GM12878 (cell line): ENCODE data around the gene MYH7. TPM values are rescaled to one million over a fixed set of nuclear protein-coding genes. Genes with fewer than 3 reads are reported as not detected.
"Not testable (repeated sequence)": the region's sequence is repeated elsewhere in the genome, so short reads cannot be mapped to it uniquely, and the experiment has no call there.

ENCODE experiments used
- ATAC-seq: fragments of 200-7000 bp; cut with Tn5 transposase; 3 replicates; pipeline ENCODE4 v1.9.1; 2020; ENCODE audit warnings: mild to moderate bottlenecking, moderate library complexity
- BruUV-seq: library from RNA; stranded (reverse); fragments of 400-500 nt; replicated peaks from 2 replicates; lab custom pipeline; 2021; lab: Mats Ljungman, UMichigan
- CTCF ChIA-PET: fragments of 300-600 bp; sonication (Branson Sonifier 250); formaldehyde crosslinking; extraction: SDS; loops from one replicate; lab custom pipeline; 2021; ENCODE audit warnings: inconsistent platforms; lab: Yijun Ruan, JAX
- POLR2A ChIA-PET: fragments of 350-600 bp; formaldehyde crosslinking; extraction: SDS; loops from one replicate; lab custom pipeline; 2021; ENCODE audit warnings: inconsistent platforms; lab: Charles Lee
- RAD21 ChIA-PET: fragments of 300-600 bp; sonication (Branson Sonifier 250); formaldehyde crosslinking; loops from one replicate; lab custom pipeline; 2023; ENCODE audit warnings: antibody characterized with exemption; ENCODE audit not compliant: unreplicated experiment; lab: Charles Lee
- SMC1A ChIA-PET: fragments of 300-600 bp; sonication (Branson Sonifier 250); formaldehyde crosslinking; loops from one replicate; lab custom pipeline; 2023; ENCODE audit not compliant: unreplicated experiment, uncharacterized antibody; lab: Charles Lee
- DNase-seq: peaks from one replicate; pipeline ENCODE4 v3.0.0-alpha.2; 2011; ENCODE audit warnings: low read depth, low spot score
- FAIRE-seq: peaks from 3 replicates; lab custom pipeline; 2011; peaks lifted over from hg19 to GRCh38; lab: Jason Lieb, UNC
- H2AFZ ChIP-seq: 2 replicates; pipeline ENCODE4 v1.6.0; 2011; ENCODE audit warnings: low read depth, low read length, control low read depth; ENCODE audit not compliant: control insufficient read depth
- H3K27ac ChIP-seq: 2 replicates; pipeline ENCODE4 v1.5.1; 2011; ENCODE audit warnings: control low read depth; ENCODE audit not compliant: control insufficient read depth, insufficient read depth
- H3K27me3 ChIP-seq, 2 experiments: replicated peaks in 1 of 2; 2 replicates each; pipeline versions ENCODE4 v1.6.0 to v1.6.1; 2011; ENCODE audit warnings: low read length in 1 of 2; ENCODE audit not compliant: control insufficient read depth in 2 of 2, insufficient read depth in 2 of 2
- H3K36me3 ChIP-seq, 2 experiments: 2 replicates each; pipeline ENCODE4 v1.5.1; 2011; ENCODE audit warnings: low read length in 1 of 2; ENCODE audit not compliant: control insufficient read depth in 2 of 2, insufficient read depth in 2 of 2
- H3K4me1 ChIP-seq: 2 replicates; pipeline ENCODE4 v1.6.1; 2011; ENCODE audit warnings: mild to moderate bottlenecking, low read length, moderate library complexity, mixed read lengths; ENCODE audit not compliant: control insufficient read depth, insufficient read depth
- H3K4me2 ChIP-seq: 2 replicates; pipeline ENCODE4 v1.6.0; 2011; ENCODE audit warnings: control low read depth; ENCODE audit not compliant: control insufficient read depth, insufficient read depth
- H3K4me3 ChIP-seq: fragments of 200-600 bp; sonication (generic); 2 replicates; pipeline ENCODE4 v1.5.1; 2016
- H3K79me2 ChIP-seq: 2 replicates; pipeline ENCODE4 v1.6.0; 2011; ENCODE audit warnings: low read length; ENCODE audit not compliant: control insufficient read depth, insufficient read depth
- H3K9ac ChIP-seq: 2 replicates; pipeline ENCODE4 v1.8.0; 2011; ENCODE audit warnings: low read length, control low read depth, mixed read lengths; ENCODE audit not compliant: control insufficient read depth, insufficient read depth
- H3K9me3 ChIP-seq: replicated peaks from 3 replicates; pipeline ENCODE4 v1.5.1; 2011; ENCODE audit warnings: mild to moderate bottlenecking, low read length; ENCODE audit not compliant: control insufficient read depth, insufficient read depth
- H4K20me1 ChIP-seq: 2 replicates; pipeline ENCODE4 v1.6.0; 2011; ENCODE audit not compliant: control insufficient read depth, insufficient read depth
- CEBPB ChIP-seq, 2 experiments: fragments of 150-350 bp in 1 of 2; IDR thresholded peaks; 2 replicates each; pipeline ENCODE4 v1.6.1; 2012 to 2014; ENCODE audit warnings: low read depth in 2 of 2, low read length in 2 of 2, borderline replicate concordance in 1 of 2, inconsistent platforms in 1 of 2
- GATAD2B ChIP-seq: fragments of 450-650 bp; conservative IDR thresholded peaks from 2 replicates; pipeline ENCODE4 v1.6.1; 2017; ENCODE audit warnings: low read depth, mild to moderate bottlenecking, moderate library complexity
- IKZF2 ChIP-seq, 2 experiments: fragments of 450-650 bp; IDR thresholded peaks; 2 replicates each; pipeline ENCODE4 v1.6.1; 2017; ENCODE audit warnings: mild to moderate bottlenecking in 2 of 2, moderate library complexity in 2 of 2
- MEF2A ChIP-seq: IDR thresholded peaks from 2 replicates; pipeline ENCODE4 v1.6.1; 2011; ENCODE audit warnings: low read depth, mild to moderate bottlenecking, low read length, moderate library complexity; ENCODE audit not compliant: insufficient read depth
- MTA3 ChIP-seq: IDR thresholded peaks from 2 replicates; pipeline ENCODE4 v1.6.1; 2012; ENCODE audit warnings: low read length, inconsistent platforms, borderline replicate concordance
- NBN ChIP-seq: fragments of 450-650 bp; IDR thresholded peaks from 2 replicates; pipeline ENCODE4 v1.6.1; 2016
- NR2F1 ChIP-seq: fragments of 450-650 bp; conservative IDR thresholded peaks from 2 replicates; pipeline ENCODE4 v1.6.1; 2017; ENCODE audit warnings: mild to moderate bottlenecking
- PAX5 ChIP-seq: IDR thresholded peaks from 2 replicates; pipeline ENCODE4 v1.6.1; 2011; ENCODE audit warnings: low read depth, low read length, borderline replicate concordance
- TARDBP ChIP-seq: IDR thresholded peaks from 2 replicates; pipeline ENCODE4 v1.6.1; 2016; ENCODE audit warnings: borderline replicate concordance
- YBX1 ChIP-seq: fragments of 450-650 bp; IDR thresholded peaks from 2 replicates; pipeline ENCODE4 v1.6.1; 2016; ENCODE audit warnings: antibody characterized with exemption
- ZNF207 ChIP-seq: fragments of 450-650 bp; IDR thresholded peaks from 2 replicates; pipeline ENCODE4 v1.6.1; 2014; ENCODE audit warnings: antibody characterized with exemption, mild to moderate bottlenecking, borderline replicate concordance
- ZNF24 ChIP-seq: fragments of 450-650 bp; IDR thresholded peaks from 2 replicates; pipeline ENCODE4 v1.6.1; 2017; ENCODE audit warnings: antibody characterized with exemption, mild to moderate bottlenecking
- WGBS: methylation state at CpG from one replicate; pipeline ENCODE4 v1.1.6; 2016; ENCODE audit warnings: low lambda C conversion rate; ENCODE audit not compliant: insufficient replicate concordance, insufficient coverage; ENCODE audit errors: missing lambda C conversion rate; 5-methylcytosine and 5-hydroxymethylcytosine counted together
- in situ Hi-C: fragments of 300-500 bp; cut with MboI; formaldehyde crosslinking; loops from 9 replicates; pipeline ENCODE4 v1.14.3; 2018; ENCODE audit warnings: mixed read lengths
- intact Hi-C: fragments of 100-400 bp; cut with micrococcal nuclease; formaldehyde crosslinking; loops from one replicate; pipeline ENCODE4 v1.14.2; 2022; ENCODE audit not compliant: unreplicated experiment
- polyA plus RNA-seq, 11 experiments: library from polyadenylated mRNA; depleted of rRNA in 4 of 11; unstranded in 6 of 11; stranded (reverse) in 5 of 11; fragments of >200 nt; fragmentation: Nextera tagmentation in 4 of 11; fragmentation: Illumina TruSeq in 1 of 11; extraction: Ambion mirVana in 4 of 11; extraction: Trizol in 1 of 11; gene quantifications; 1 replicate in 1 of 11; 2 replicates in 10 of 11; pipeline versions ENCODE4 v1.2.1 to v1.2.3, GENCODE V29; 2011 to 2016; ENCODE audit warnings: inconsistent platforms in 2 of 11, missing spikeins in 2 of 11, low read depth in 1 of 11
- total RNA-seq, 4 experiments: library from RNA; depleted of rRNA in 3 of 4; stranded (reverse); fragments of >200 nt in 3 of 4; fragmentation: Illumina TruSeq in 1 of 4; extraction: Trizol in 1 of 4; gene quantifications; 2 replicates each; pipeline versions ENCODE4 v1.2.1 to v1.2.3, GENCODE V29; 2013 to 2021

The MYH7 gene
- total and polyA plus RNA-seq, 10 of the 15 experiments (the other 5 are each of a cell fraction or from before 2014, with no cell fraction given) = 0.04 to 0.10 (median 0.05) TPM; not detected in 4

GRCh38 chr14:23389871-23390270 lies 45.6 kb downstream of the MYH7 start:
- POLR2A ChIA-PET, H3K9me3 ChIP-seq, H3K79me2 ChIP-seq, H3K36me3 ChIP-seq, H3K4me1 ChIP-seq, BruUV-seq, H3K27ac ChIP-seq, intact Hi-C loops, H4K20me1 ChIP-seq, H3K9ac ChIP-seq, H3K4me3 ChIP-seq, SMC1A ChIA-PET, in situ Hi-C loops, FAIRE-seq, RAD21 ChIA-PET, H3K27me3 ChIP-seq, DNase-seq, H2AFZ ChIP-seq, ATAC-seq, H3K4me2 ChIP-seq: not testable (repeated sequence)
- WGBS = 67% methylated on average over 3 of the region's 19 CpGs
- CTCF ChIA-PET = interaction anchor here (0.6 kb wide), 1 partner anchor 217 kb away, joined by 3 read pairs; no protein-coding TSS in a partner anchor

- DNase-seq = no peak
- no peak for TF ChIP-seq MEF2A
- no peak for TF ChIP-seq MTA3
- no peak for TF ChIP-seq GATAD2B
- no peak for TF ChIP-seq ZNF24
- no peak for TF ChIP-seq PAX5
- no peak for TF ChIP-seq TARDBP
- no peak for TF ChIP-seq CEBPB (IDR thresholded peaks at IDR 0.05; ENCODE audit: borderline replicate concordance in 1 of 2, low read depth in 2 of 2, low read length in 2 of 2)
- no peak for TF ChIP-seq ZNF207
- no peak for TF ChIP-seq NBN
- TF ChIP-seq NR2F1 = no peak
- TF ChIP-seq YBX1 = no peak
- TF ChIP-seq IKZF2 (IDR thresholded peaks at IDR 0.05) = no peak
- in situ Hi-C loops = no loop called here
- ChIA-PET SMC1A (no interaction called here), POLR2A (no interaction called here), RAD21 (no interaction called here), CTCF (no interaction called here)
- Histone ChIP-seq H2AFZ (no peak overlapping the region), H3K9ac (no peak overlapping the region), H3K4me1 (no peaks in the 10 kb centered on the region), H3K4me3 (no peak overlapping the region), H3K79me2 (no peaks in the 10 kb centered on the region), H4K20me1 (no peaks in the 10 kb centered on the region), H3K27ac (no peak overlapping the region), H3K9me3 (no peaks in the 10 kb centered on the region), H3K36me3 (no peaks in the 10 kb centered on the region), H3K27me3 (no peaks in the 10 kb centered on the region; a peak in 2 of 4 replicates), H3K4me2 (no peak overlapping the region)
- FAIRE-seq = no peak
- intact Hi-C loops = no loop called here
- 36% methylated on average over 12 of the region's 12 CpGs for WGBS
- BruUV-seq = no TSS peak
- ATAC-seq = no peak
Observed at GRCh38 chr14:23389396-23389795, 46.1 kb downstream of the MYH7 start.
